Stomach smooth muscle (tissue), 2 donors: ENCODE results near the gene SALL2.

Experiments used
- H3K27ac ChIP-seq: one replicate; pipeline ENCODE4 v1.7.0; 2013; ENCODE audit warnings: mild to moderate bottlenecking, low read length, inconsistent platforms
- H3K27me3 ChIP-seq, 2 donors: one replicate each; pipeline ENCODE4 v1.7.0; 2013; ENCODE audit warnings: low read length in 2 of 2; ENCODE audit not compliant: insufficient read depth in 2 of 2, control insufficient read depth in 1 of 2
- H3K36me3 ChIP-seq, 2 donors: one replicate each; pipeline ENCODE4 v1.7.0; 2013; ENCODE audit warnings: low read length in 2 of 2; ENCODE audit not compliant: control insufficient read depth in 2 of 2, insufficient read depth in 2 of 2
- H3K4me1 ChIP-seq: one replicate; pipeline ENCODE4 v1.7.0; 2013; ENCODE audit warnings: low read length; ENCODE audit not compliant: control insufficient read depth, insufficient read depth
- H3K4me3 ChIP-seq, 2 donors: one replicate each; pipeline ENCODE4 v1.7.0; 2013; ENCODE audit warnings: low read length in 2 of 2
- H3K9ac ChIP-seq, 2 donors: one replicate each; pipeline ENCODE4 v1.7.0; 2013; ENCODE audit warnings: low read length in 2 of 2, mild to moderate bottlenecking in 1 of 2
- H3K9me3 ChIP-seq, 2 donors: one replicate each; pipeline ENCODE4 v1.7.0; 2013; ENCODE audit warnings: low read length in 2 of 2; ENCODE audit not compliant: control insufficient read depth in 2 of 2
- donor health status: healthy.
- donor health status: Pancreatic carcinoma.

Gene SALL2

DNA sequence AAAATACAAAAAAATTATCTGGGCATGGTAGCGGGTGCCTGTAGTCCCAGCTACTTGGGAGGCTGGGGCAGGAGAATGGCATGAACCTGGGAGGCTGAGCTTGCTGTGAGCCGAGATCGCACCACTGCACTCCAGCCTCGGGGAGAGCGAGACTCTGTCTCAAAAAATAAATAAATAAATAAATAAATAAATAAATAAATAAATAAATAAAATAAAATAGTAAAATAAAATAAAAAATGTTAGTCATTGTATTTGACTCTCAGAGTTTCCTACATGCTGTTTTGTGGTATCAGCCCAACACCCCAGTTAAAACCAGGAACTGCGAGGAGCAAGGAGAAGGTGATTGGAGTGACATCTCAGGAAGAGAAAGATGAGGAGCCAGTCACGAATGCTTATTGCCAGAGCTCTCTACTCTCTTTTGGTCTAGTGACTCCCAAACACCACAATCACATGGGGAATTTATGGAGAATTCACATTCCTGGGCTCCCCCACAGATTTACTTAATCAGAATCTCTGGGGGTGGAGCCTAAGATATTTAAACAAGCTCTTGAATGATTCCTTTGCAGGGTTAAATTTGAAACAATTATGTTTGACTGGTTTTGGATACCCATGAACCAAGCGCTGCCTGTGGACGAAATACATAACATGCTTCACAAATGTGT, 15.4 kb upstream of the SALL2 start:
- Histone ChIP-seq H3K36me3 (no peaks in the 10 kb centered on the region), H3K9ac (no peak overlapping the region), H3K4me3 (no peak overlapping the region), H3K9me3 (no peaks in the 10 kb centered on the region), H3K27ac (no peak overlapping the region), H3K4me1 (peaks cover 3% of the 10 kb centered on the region), H3K27me3 (peaks cover 4% of the 10 kb centered on the region in 2 donors)

DNA sequence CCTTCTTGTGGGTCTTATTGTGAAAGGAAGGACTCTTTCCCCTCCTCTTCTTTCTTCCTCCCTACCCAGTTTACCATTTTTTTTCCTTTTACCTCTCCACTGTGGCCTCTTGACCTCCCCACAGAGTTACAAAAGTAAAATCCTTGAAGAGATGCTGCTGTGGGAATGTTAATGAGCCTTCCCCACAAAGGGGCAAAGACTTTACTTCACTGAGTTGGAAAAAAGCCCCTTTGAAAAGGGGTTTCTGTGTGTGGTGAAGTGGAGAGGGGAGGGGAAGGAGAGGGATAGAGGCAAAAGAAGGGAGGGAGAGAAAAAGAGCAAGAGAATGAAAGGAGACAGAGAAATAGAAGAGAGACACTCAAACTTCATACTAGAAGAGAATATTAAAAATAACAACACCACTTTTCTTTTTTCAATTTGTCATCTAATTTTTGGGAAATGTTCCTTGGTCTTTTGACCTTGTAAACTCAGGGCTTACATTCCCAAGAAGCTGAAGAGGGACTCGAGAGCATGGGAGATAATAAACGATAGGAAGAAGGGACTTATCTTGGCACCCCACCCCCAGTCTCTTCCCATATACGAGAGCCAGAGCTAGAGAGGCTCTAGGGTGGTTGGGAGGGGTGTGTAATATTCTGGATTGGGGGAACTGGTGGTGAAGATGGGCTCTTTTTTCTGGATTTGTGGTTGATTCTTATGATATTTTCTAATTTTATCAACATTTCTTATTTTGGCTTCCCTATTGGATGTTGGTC, 13.2 kb upstream of the SALL2 start:
- no peak overlapping the region for H3K4me3 ChIP-seq
- H3K36me3 ChIP-seq = no peaks in the 10 kb centered on the region
- no peak overlapping the region for H3K9ac ChIP-seq
- H3K27ac ChIP-seq = no peak overlapping the region
- H3K4me1 ChIP-seq = peaks cover 4% of the 10 kb centered on the region
- H3K9me3 ChIP-seq = no peaks in the 10 kb centered on the region
- H3K27me3 ChIP-seq = peaks cover 12 to 19% of the 10 kb centered on the region in 2 donors

DNA sequence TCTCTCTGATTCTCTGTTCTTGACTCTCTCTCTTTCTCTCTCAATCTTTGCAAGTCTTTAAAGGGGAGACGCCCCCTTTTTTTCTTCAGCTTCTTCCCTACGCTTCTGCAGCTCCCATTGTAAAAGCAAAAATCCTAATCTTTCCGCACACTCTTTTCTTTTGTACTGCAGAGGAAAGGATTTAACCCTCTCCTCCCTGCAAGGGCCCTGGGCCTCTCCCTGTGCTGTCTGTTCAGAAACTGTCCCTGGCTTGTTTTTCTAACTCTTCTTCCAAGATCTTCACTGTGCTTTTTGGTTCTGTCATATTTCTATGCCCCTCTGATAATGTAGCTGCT, 10.9 kb upstream of the SALL2 start:
- peaks cover 4% of the 10 kb centered on the region for H3K4me1 ChIP-seq
- no peaks in the 10 kb centered on the region for H3K9me3 ChIP-seq
- H3K27me3 ChIP-seq = peaks cover 12 to 19% of the 10 kb centered on the region in 2 donors
- H3K4me3 ChIP-seq = peak overlapping the region; percentile 57 to 68
- H3K9ac ChIP-seq = peak overlapping the region in 1 of 2 donors; percentile 5
- H3K27ac ChIP-seq = no peak overlapping the region
- no peaks in the 10 kb centered on the region for H3K36me3 ChIP-seq

DNA sequence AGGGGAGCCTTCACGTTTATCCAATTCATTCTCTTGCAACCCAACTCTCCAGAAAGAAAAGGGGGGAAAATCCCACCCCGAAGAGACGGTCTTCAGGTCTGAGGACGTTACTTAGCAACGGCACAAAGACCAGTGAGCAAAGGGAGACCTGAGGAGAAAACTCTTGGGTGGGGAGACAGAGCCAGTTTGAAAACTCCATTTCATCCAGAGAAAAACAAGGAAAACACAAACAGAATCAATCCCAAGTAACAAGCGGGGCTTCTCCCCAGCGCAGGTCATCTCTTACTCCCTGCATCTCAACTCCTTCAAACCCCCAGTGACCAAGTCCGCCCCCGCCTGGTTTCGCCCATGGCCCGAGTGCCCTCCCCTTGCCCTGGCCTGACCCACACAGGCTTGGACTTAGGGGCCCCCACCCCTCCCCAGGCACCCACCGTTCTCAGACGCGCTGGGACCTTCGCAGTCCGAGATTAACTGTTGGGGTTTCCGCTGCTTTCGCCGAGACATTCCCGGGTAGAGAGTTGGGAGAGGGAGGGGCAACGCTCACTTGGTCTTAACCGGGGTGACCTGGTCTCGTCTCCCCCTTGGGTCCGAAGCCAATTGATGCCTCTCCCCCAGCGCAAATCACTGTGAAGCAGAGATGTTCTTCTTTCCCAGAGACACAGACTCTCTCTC, 10.4 kb upstream of the SALL2 start:
- peak overlapping the region; percentile 57 to 68 for H3K4me3 ChIP-seq
- no peak overlapping the region for H3K27ac ChIP-seq
- H3K27me3 ChIP-seq = peaks cover 12 to 19% of the 10 kb centered on the region in 2 donors
- no peaks in the 10 kb centered on the region for H3K9me3 ChIP-seq
- peaks cover 4% of the 10 kb centered on the region for H3K4me1 ChIP-seq
- H3K36me3 ChIP-seq = no peaks in the 10 kb centered on the region
- H3K9ac ChIP-seq = peak overlapping the region; percentile 5 to 13

DNA sequence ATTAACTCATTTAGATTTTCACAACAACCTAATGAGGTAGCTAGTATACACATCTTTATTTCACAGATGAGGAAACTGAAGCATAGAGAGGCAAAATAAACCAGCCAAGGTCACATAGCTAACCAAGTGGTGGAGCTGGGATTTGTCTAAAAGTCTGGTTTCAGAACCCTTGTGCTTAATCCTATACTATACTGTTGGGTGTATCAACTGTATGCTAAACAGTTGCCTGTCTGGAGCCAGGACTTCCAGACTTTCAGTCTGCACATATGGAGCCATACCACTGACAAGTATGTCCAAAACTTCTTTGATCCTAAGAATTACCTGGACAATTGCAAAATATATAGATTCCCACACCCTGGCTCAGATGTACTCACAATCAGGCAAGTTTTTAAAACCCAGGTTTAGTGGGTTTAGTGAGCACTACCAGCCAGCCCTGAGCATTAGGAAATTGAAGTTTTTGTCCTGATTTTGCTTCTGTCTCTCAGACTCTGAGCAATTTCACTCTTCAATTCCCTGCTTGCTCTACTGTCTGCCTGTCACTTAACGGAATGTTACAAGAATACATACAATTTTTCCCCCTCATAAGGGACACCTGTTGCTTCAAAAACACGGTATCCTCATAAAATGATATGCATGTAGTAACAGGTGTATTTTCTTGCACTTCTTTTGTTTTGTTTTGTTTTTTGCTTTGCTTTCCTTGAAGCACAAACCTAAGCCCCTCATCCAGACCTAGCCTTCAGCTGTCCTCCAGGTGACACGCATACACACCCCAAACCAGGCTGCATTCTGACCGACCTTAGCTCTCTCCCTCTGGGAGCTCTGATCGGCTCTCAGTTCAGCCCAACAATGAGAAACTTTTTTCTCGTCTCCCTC, 9.6 kb upstream of the SALL2 start:
- Histone ChIP-seq H3K27me3 (peaks cover 12 to 19% of the 10 kb centered on the region in 2 donors), H3K4me3 (peak overlapping the region; percentile 57 to 68), H3K4me1 (peaks cover 4% of the 10 kb centered on the region), H3K36me3 (no peaks in the 10 kb centered on the region), H3K9me3 (no peaks in the 10 kb centered on the region), H3K27ac (no peak overlapping the region), H3K9ac (peak overlapping the region; percentile 5 to 13)

DNA sequence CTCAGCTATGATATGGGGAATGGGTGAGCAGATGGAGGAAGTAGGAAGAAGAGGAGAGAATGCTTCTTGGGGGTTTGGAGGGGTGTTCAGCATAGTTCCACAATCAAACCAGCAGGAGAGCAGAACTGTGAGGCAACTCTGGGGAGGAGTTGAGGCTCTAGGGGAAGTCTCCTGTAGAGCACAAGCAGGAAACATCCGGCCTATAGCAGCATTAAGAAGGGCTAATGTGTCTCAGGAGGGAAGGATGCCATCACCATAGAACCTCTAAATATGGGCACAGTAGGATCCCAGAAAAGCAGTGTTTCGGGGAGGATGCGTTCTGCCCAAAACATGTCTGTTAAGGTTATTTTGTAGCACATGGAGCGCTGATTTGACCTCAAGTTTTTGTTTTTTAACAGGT, 8.4 kb upstream of the SALL2 start:
- peaks cover 4% of the 10 kb centered on the region for H3K4me1 ChIP-seq
- no peak overlapping the region for H3K4me3 ChIP-seq
- H3K36me3 ChIP-seq = no peaks in the 10 kb centered on the region
- no peak overlapping the region for H3K27ac ChIP-seq
- H3K27me3 ChIP-seq = peaks cover 12 to 19% of the 10 kb centered on the region in 2 donors
- no peak overlapping the region for H3K9ac ChIP-seq
- no peaks in the 10 kb centered on the region for H3K9me3 ChIP-seq

DNA sequence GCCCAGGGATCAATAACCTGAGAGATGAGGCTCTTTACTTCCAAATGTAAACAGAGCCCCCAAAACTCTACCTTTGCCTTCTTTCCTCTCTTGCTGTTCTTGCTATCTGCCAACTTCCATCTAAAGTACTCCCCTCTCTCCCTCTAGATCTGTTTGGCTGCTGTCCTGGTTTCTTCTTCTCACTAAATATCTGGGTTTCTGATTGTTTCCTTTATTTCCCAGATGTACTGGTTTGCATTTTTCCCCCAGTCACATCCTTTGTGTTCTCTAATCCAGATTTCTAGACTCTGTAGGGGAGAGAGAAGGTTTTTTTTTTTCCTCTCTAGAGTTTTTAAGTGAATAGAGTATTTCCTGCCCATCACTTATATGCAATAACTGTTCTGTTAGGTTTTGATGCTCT, 7.1 kb upstream of the SALL2 start:
- Histone ChIP-seq H3K27me3 (peaks cover 12 to 19% of the 10 kb centered on the region in 2 donors), H3K9me3 (no peaks in the 10 kb centered on the region), H3K36me3 (no peaks in the 10 kb centered on the region), H3K27ac (no peak overlapping the region), H3K4me1 (peaks cover 4% of the 10 kb centered on the region), H3K9ac (no peak overlapping the region), H3K4me3 (no peak overlapping the region)

DNA sequence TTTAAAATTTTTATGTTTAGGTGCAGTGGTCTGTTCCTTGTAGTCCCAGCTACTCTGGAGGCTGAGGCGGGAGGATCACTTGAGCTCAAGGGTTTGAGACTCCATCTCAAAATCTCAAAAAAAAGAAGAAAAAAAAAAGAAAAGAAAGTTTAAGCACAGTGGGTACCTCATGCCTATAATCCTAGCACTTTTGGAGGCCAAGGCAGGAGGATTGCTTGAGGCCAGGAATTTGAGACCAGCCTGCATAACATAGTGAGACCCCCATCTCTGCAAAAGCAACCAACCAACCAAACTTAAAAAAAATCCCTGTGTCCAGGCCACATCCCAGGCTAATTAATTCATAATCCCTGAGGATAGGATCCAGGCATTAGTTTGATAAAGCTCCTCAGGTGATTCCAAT, 3.4 kb upstream of the SALL2 start:
- H3K27ac ChIP-seq = no peak overlapping the region
- no peaks in the 10 kb centered on the region for H3K36me3 ChIP-seq
- peaks cover 8% of the 10 kb centered on the region for H3K4me1 ChIP-seq
- no peaks in the 10 kb centered on the region for H3K9me3 ChIP-seq
- no peaks in the 10 kb centered on the region for H3K27me3 ChIP-seq
- no peak overlapping the region for H3K4me3 ChIP-seq
- H3K9ac ChIP-seq = no peak overlapping the region

DNA sequence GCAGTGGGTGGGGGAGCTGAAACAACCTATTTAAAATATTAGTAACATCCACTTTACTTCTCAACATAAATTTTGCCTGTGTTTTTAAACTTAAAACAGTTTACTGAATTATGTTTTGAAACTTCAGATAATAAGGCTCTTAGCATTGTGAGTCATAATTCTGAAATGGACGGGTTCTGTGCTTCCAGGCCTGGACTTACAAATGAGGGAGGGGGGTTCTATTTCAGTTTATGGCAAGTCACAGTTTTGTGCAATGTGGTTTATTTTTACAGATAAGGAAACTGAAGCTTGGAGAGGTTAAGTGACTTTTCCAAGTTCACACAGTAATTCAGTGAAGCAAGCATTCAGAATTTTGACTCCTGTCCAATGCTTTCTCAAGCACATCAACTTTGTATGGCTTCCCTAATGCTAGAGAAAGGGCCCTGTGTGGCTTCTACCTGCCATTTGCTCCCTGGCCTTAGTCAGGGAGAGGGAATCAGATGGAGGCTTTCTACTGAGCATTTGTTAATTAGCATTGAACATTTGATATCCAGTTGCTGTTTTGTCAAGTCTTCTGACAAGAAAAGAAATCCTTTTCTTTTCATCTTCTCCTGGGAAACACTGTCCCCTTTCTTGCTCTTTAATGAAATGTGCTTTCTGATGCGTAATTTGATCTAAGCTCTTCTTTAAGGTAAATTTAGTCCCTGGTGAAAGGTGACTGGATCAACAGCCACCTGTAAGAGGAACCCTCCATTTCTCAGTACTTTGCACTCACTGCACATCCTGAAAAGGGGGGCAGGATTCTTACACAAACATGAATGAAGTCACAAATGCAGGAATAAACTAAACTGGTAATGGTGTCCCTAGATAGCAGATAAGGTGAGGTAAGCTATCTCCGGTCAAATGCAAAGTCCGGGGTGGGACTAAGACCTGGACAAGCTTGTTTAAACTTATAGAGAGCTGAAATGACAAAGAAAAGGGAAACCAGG, 2.5 kb upstream of the SALL2 start:
- H3K36me3 ChIP-seq = peaks cover 4 to 7% of the 10 kb centered on the region in 2 donors
- H3K9ac ChIP-seq = no peak overlapping the region
- H3K27ac ChIP-seq = no peak overlapping the region
- no peaks in the 10 kb centered on the region for H3K9me3 ChIP-seq
- no peaks in the 10 kb centered on the region for H3K27me3 ChIP-seq
- H3K4me3 ChIP-seq = no peak overlapping the region
- H3K4me1 ChIP-seq = peaks cover 8% of the 10 kb centered on the region
